ENCODE results near the gene BTLA.
A peak's percentile ranks its signal among the peaks of the same experiment; 100 is the strongest.
"Not testable (repeated sequence)": the region's sequence is repeated elsewhere in the genome, so short reads cannot be mapped to it uniquely, and the experiment has no call there.

BTLA gene

GRCh38 chr3:112496366-112497067 is 2.8 kb downstream of the BTLA start:
- no peak for TF ChIP-seq Cebpa-rat (IDR thresholded peaks at IDR 0.05)
- H3K9ac ChIP-seq: no peak overlapping the region
- H3K4me2 ChIP-seq: peak overlapping the region in 5 of 11 experiments; percentile 3 to 13 (median 10); a peak in 6 of 22 replicates
- no peaks in the 10 kb centered on the region for H4K20me1 ChIP-seq
- no peak overlapping the region for H3K27ac ChIP-seq
- no peaks in the 10 kb centered on the region for H3K27me3 ChIP-seq
- peaks cover 0 to 18% (median 9%) of the 10 kb centered on the region in 11 experiments; a peak in 7 of 22 replicates for H3K9me3 ChIP-seq (replicated peaks in 1 of 11)
- no peaks in the 10 kb centered on the region for H3K36me3 ChIP-seq
- peaks cover 0 to 20% (median 9%) of the 10 kb centered on the region in 10 experiments; a peak in 14 of 20 replicates for H3K4me1 ChIP-seq
- H3K4me3 ChIP-seq: no peak overlapping the region

DNA sequence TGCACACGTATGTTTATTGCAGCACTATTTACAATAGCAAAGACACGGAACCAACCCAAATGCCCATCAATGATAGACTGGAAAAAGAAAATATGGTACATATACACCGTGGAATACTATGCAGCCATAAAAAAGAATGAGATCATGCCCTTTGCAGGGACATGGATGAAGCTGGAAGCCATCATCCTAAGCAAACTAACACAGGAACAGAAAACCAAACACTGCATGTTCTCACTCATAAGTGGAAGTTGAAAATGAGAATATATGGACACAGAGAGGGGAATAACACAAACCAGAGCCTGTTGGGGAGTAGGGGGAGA is 4.9 kb downstream of the BTLA start:
- H3K27ac ChIP-seq, H3K36me3 ChIP-seq, H3K4me2 ChIP-seq, H3K27me3 ChIP-seq, H3K4me3 ChIP-seq, H3K9ac ChIP-seq, H4K20me1 ChIP-seq: not testable (repeated sequence)
- Histone ChIP-seq H3K9me3 (replicated peaks in 1 of 11) (peaks cover 0 to 18% (median 9%) of the 10 kb centered on the region in 11 experiments; a peak in 7 of 22 replicates), H3K4me1 (peaks cover 0 to 16% (median 7%) of the 10 kb centered on the region in 10 experiments; a peak in 14 of 20 replicates)

GRCh38 chr3:112492124-112492523 is 7.1 kb downstream of the BTLA start:
- no peak overlapping the region for H3K4me2 ChIP-seq
- H3K36me3 ChIP-seq: no peaks in the 10 kb centered on the region
- no peak overlapping the region for H3K4me3 ChIP-seq
- no peak overlapping the region for H3K9ac ChIP-seq
- no peaks in the 10 kb centered on the region for H3K27me3 ChIP-seq
- no peak for TF ChIP-seq Cebpa-rat (IDR thresholded peaks at IDR 0.05)
- peaks cover 0 to 14% (median 9%) of the 10 kb centered on the region in 11 experiments; a peak in 7 of 22 replicates for H3K9me3 ChIP-seq (replicated peaks in 1 of 11)
- no peaks in the 10 kb centered on the region for H4K20me1 ChIP-seq
- peaks cover 0 to 8% (median 0%) of the 10 kb centered on the region in 10 experiments; a peak in 7 of 20 replicates for H3K4me1 ChIP-seq
- H3K27ac ChIP-seq: no peak overlapping the region

DNA sequence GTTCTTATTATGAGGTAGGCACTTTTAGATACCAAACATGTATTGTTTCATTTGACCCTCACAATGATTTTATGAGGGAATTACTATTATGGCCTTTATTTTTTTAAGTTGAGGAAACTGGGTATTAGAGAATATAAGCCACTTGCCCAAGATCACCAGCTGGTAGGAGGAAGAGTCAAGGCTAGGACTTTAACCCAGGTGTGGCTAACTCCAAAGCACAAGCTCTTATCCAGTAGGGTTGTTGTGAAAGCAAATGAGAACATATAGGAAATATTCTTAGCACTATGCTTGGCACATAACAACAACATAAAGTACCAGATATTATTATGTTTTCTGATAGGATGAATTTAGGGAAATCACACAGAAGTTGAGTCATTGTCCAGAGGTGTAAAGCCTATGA is 7.9 kb downstream of the BTLA start:
- Histone ChIP-seq H3K9ac (no peak overlapping the region), H3K27me3 (no peaks in the 10 kb centered on the region), H3K4me3 (no peak overlapping the region), H3K27ac (no peak overlapping the region), H3K4me2 (no peak overlapping the region), H3K4me1 (peaks cover 0 to 4% (median 0%) of the 10 kb centered on the region in 10 experiments; a peak in 7 of 20 replicates), H4K20me1 (no peaks in the 10 kb centered on the region), H3K36me3 (no peaks in the 10 kb centered on the region), H3K9me3 (replicated peaks in 1 of 11) (peaks cover 0 to 14% (median 9%) of the 10 kb centered on the region in 11 experiments; a peak in 7 of 22 replicates)
- no peak for TF ChIP-seq Cebpa-rat (IDR thresholded peaks at IDR 0.05)

- no peaks in the 10 kb centered on the region for H4K20me1 ChIP-seq
- H3K9ac ChIP-seq: no peak overlapping the region
- no peak overlapping the region for H3K4me3 ChIP-seq
- H3K27ac ChIP-seq: no peak overlapping the region
- no peaks in the 10 kb centered on the region for H3K36me3 ChIP-seq
- no peak overlapping the region for H3K4me2 ChIP-seq
- H3K9me3 ChIP-seq (replicated peaks in 1 of 11): peaks cover 0 to 18% (median 11%) of the 10 kb centered on the region in 11 experiments; a peak in 8 of 22 replicates
- no peaks in the 10 kb centered on the region for H3K27me3 ChIP-seq
- no peaks in the 10 kb centered on the region for H3K4me1 ChIP-seq
- no peak for TF ChIP-seq Cebpa-rat (IDR thresholded peaks at IDR 0.05)
These were observed 9.4 kb downstream of the BTLA start for GRCh38 chr3:112489674-112490479.

- Histone ChIP-seq H3K27me3 (no peaks in the 10 kb centered on the region), H3K4me2 (no peak overlapping the region), H3K9me3 (replicated peaks in 1 of 11) (peaks cover 0 to 9% (median 4%) of the 10 kb centered on the region in 11 experiments; a peak in 2 of 22 replicates), H3K4me1 (peaks cover 0 to 6% (median 0%) of the 10 kb centered on the region in 10 experiments; a peak in 1 of 20 replicates), H3K9ac (no peak overlapping the region), H4K20me1 (no peaks in the 10 kb centered on the region), H3K4me3 (no peak overlapping the region), H3K36me3 (no peaks in the 10 kb centered on the region), H3K27ac (no peak overlapping the region)
- no peak for TF ChIP-seq Cebpa-rat (IDR thresholded peaks at IDR 0.05)
These were observed 12.3 kb downstream of the BTLA start for GRCh38 chr3:112486811-112487505.

DNA sequence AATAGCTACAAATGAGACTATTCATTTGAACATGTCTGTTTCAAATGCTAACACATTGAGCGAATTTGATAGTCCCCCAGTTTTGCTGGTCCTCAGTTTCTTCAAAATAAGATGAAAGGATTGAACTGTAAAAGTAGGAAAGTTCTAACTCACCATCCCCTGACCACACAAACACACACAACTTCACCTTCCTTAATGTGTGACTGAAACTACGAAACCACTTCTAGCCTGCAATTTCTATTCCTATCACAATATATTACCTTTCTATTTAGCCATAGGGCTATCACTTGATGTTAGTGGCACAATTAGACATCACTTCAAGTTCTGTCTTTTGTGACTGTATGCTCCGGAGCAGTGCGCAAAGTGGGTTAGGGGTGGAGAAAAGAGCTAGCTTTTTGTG is 14.9 kb downstream of the BTLA start:
- no peaks in the 10 kb centered on the region for H4K20me1 ChIP-seq
- H3K4me2 ChIP-seq: no peak overlapping the region
- H3K27ac ChIP-seq: no peak overlapping the region
- TF ChIP-seq Cebpa-rat (IDR thresholded peaks at IDR 0.05): no peak
- H3K9ac ChIP-seq: no peak overlapping the region
- peaks cover 0 to 9% (median 4%) of the 10 kb centered on the region in 11 experiments; a peak in 2 of 22 replicates for H3K9me3 ChIP-seq (replicated peaks in 1 of 11)
- no peaks in the 10 kb centered on the region for H3K27me3 ChIP-seq
- no peaks in the 10 kb centered on the region for H3K36me3 ChIP-seq
- H3K4me1 ChIP-seq: peaks cover 0 to 6% (median 0%) of the 10 kb centered on the region in 10 experiments; a peak in 1 of 20 replicates
- no peak overlapping the region for H3K4me3 ChIP-seq

DNA sequence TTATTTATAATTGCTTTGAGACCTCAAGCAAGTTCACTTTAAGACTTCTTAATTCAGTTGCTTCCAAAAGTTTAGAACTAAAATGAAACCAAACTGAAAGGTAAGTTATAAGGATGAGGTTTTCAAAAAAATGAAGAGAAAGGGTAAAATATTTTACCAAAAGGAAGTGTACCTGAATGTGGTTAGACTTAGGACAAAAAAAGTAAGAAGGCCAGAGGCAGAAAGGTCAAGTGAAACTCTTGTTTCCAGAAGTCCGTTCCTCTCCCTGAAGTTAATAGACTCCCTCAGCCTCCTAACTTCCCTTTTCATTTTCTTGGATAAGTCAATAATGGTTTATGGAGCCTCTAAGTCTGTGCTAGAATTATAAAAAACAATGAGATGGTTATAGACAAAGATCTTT is 16.6 kb downstream of the BTLA start:
- Histone ChIP-seq H3K9ac (no peak overlapping the region), H3K4me3 (no peak overlapping the region), H3K4me2 (no peak overlapping the region), H3K27ac (no peak overlapping the region), H4K20me1 (no peaks in the 10 kb centered on the region), H3K9me3 (replicated peaks in 1 of 11) (peaks cover 0 to 5% (median 0%) of the 10 kb centered on the region in 11 experiments; a peak in 2 of 22 replicates), H3K27me3 (no peaks in the 10 kb centered on the region), H3K36me3 (no peaks in the 10 kb centered on the region), H3K4me1 (peaks cover 0 to 18% (median 0%) of the 10 kb centered on the region in 10 experiments; a peak in 6 of 20 replicates)
- no peak for TF ChIP-seq Cebpa-rat (IDR thresholded peaks at IDR 0.05)

- Histone ChIP-seq H3K4me2 (no peak overlapping the region), H3K4me3 (no peak overlapping the region), H3K27me3 (no peaks in the 10 kb centered on the region), H3K27ac (no peak overlapping the region), H3K4me1 (peaks cover 0 to 24% (median 0%) of the 10 kb centered on the region in 10 experiments; a peak in 6 of 20 replicates), H3K36me3 (no peaks in the 10 kb centered on the region), H4K20me1 (no peaks in the 10 kb centered on the region), H3K9ac (no peak overlapping the region), H3K9me3 (replicated peaks in 1 of 11) (peaks cover 0 to 5% (median 0%) of the 10 kb centered on the region in 11 experiments; a peak in 2 of 22 replicates)
- TF ChIP-seq Cebpa-rat (IDR thresholded peaks at IDR 0.05): no peak
These were observed 18.0 kb downstream of the BTLA start for GRCh38 chr3:112481302-112481721.
